ENCODE measurements around the gene RTF1.

GRCh38 chr15:41493205-41493901 is 76.5 kb downstream of the RTF1 start, which contains the start of gene ITPKA:
- TF ChIP-seq POLR2AphosphoS5 (IDR thresholded peaks at IDR 0.05) (peak in 1 of 3 donors; percentile 30), EP300 (IDR thresholded peaks at IDR 0.05) (no peak), CTCF (IDR thresholded peaks at IDR 0.05) (no peak), POLR2A (IDR thresholded peaks at IDR 0.05) (no peak)
